GM12891 (cell line): ENCODE data around the gene CACNG5.

Source experiments
- PAX5 ChIP-seq: IDR thresholded peaks from 2 replicates; pipeline ENCODE4 v1.6.1; 2011; ENCODE audit warnings: low read length, moderate library complexity, mild to moderate bottlenecking; ENCODE audit not compliant: insufficient read depth, severe bottlenecking
- POLR2AphosphoS5 ChIP-seq: IDR thresholded peaks from 2 replicates; pipeline ENCODE4 v1.6.1; 2011; ENCODE audit warnings: low read depth, low read length, control low read depth
- TAF1 ChIP-seq: IDR thresholded peaks from 2 replicates; pipeline ENCODE4 v1.6.1; 2011; ENCODE audit warnings: low read depth, low read length, control low read depth

DNA sequence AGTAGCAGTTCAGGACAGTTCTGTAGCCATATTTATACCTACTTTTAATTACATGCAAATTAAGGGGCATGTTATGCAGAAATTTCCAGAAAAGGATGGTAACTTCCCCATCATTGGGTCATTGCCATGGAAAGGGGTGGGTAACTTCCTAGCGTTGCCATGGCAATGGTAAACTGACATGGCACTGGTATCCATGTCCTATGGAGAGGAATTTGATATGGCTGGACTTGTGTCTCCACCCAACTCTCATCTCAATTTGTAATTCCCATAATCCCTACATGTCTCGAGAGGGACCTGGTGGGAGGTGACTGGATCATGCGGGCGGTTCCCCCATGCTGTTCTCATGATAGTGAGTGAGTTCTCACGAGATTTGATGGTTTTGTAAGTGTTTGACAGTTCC is 94.0 kb downstream of the CACNG5 start:
- no peak for TF ChIP-seq PAX5
- no peak for TF ChIP-seq POLR2AphosphoS5
- no peak for TF ChIP-seq TAF1
